ENCODE results near the gene REEP6.

The REEP6 gene

DNA sequence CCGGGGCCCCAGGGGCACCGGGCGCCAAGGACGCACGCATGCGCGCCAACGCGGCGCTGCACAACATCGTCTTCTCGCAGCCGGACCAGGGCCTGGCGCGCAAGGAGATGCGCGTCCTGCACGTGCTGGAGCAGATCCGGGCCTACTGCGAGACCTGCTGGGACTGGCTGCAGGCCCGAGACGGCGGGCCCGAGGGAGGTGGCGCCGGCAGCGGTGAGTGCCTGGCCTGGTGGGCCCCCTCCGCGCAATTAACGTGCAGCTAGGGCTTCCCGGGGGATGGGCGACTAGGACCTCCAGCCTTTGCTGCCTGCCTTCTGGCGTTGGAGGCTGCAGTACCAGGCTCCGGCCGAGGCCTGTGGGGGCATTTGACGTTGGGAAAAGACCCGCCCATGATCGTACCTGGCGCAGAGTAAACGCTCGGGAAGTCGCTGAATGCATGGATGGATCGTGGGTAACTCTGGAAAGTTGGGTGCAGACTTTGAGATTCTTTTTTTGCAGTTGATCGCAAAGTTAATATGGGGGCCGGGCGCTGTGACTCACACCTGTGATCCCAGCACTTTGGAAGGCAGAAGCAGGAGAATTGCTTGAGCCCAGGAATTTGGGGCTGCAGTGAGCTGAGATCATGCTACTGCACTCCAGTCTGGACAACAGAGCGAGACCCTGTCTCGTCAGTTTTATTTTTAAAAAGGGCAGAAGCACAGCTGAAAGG lies 33.8 kb upstream of the REEP6 start:
- no peak for DNase-seq

- no peak for DNase-seq
These were observed 33.1 kb upstream of the REEP6 start for GRCh38 chr19:1457892-1458291.

DNA sequence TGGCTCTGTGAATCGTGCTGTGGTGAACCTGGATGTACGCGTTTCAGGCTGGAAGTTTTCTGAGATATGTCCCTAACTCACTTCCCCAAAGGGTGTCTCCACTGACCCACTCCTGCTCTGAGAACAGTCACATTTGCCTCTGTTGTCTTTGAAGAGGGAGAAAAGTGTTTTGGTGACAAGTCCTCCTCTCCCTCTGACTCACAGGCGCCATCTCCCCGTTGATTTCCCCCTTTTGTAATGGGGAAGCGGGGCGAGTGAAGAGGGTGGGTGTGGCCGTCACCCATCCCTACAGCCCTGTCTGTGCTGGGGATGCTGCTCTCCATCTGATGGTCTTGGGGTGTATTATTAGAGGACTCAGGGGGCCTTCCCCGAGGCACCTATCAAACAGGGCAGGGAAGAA lies 31.5 kb upstream of the REEP6 start:
- no peak for DNase-seq

GRCh38 chr19:1460033-1460995 lies 30.7 kb upstream of the REEP6 start:
- no peak for DNase-seq

- no peak for DNase-seq
These were observed 29.1 kb upstream of the REEP6 start for GRCh38 chr19:1461862-1462261.

- DNase-seq: no peak
These were observed 25.6 kb upstream of the REEP6 start for GRCh38 chr19:1465191-1466016.

DNA sequence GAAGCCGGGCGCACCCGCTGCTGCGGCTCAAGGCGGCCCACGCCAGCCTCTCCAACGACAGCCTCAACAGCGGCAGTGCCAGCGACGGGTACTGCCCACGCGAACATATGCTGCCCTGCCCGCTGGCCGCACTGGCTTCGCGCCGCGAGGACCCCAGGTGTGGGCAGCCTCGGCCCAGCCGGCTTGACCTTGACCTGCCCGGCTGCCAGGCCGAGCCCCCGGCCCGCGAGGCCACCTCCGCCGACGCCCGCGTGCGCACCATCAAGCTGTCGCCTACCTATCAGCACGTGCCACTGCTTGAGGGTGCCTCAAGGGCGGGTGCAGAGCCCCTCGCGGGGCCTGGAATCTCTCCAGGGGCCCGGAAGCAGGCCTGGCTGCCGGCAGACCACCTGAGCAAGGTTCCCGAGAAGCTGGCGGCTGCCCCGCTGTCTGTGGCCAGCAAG lies 24.9 kb upstream of the REEP6 start:
- no peak for DNase-seq

GRCh38 chr19:1466461-1467214 lies 24.3 kb upstream of the REEP6 start:
- no peak for DNase-seq

GRCh38 chr19:1467215-1467489 lies 23.8 kb upstream of the REEP6 start:
- no peak for DNase-seq

- DNase-seq: no peak
These were observed 23.3 kb upstream of the REEP6 start for GRCh38 chr19:1467490-1468273.

DNA sequence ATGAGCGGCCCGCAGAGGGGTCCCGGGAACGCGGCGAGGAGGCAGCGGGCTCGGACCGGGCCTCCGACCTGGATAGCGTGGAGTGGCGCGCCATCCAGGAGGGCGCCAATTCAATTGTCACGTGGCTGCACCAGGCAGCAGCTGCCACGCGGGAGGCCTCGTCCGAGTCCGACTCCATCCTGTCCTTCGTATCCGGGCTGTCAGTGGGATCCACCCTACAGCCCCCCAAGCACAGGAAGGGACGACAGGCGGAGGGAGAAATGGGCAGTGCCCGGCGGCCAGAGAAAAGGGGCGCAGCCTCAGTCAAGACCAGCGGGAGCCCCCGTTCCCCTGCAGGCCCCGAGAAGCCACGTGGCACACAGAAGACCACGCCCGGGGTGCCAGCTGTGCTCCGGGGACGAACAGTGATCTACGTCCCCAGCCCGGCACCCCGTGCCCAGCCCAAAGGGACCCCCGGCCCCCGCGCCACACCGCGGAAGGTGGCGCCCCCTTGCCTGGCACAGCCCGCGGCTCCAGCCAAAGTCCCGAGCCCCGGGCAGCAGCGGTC lies 22.6 kb upstream of the REEP6 start:
- DNase-seq: no peak

DNA sequence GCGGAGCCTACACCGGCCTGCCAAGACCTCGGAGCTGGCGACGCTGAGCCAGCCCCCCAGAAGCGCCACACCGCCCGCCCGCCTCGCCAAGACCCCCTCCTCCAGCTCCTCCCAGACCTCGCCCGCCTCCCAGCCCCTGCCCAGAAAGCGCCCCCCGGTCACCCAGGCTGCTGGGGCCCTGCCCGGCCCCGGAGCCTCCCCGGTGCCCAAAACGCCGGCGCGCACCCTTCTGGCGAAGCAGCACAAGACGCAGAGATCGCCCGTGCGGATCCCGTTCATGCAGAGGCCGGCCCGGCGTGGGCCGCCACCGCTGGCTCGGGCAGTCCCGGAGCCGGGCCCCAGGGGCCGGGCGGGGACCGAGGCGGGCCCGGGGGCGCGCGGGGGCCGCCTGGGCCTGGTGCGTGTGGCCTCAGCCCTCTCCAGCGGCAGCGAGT lies 22.1 kb upstream of the REEP6 start:
- no peak for DNase-seq

DNA sequence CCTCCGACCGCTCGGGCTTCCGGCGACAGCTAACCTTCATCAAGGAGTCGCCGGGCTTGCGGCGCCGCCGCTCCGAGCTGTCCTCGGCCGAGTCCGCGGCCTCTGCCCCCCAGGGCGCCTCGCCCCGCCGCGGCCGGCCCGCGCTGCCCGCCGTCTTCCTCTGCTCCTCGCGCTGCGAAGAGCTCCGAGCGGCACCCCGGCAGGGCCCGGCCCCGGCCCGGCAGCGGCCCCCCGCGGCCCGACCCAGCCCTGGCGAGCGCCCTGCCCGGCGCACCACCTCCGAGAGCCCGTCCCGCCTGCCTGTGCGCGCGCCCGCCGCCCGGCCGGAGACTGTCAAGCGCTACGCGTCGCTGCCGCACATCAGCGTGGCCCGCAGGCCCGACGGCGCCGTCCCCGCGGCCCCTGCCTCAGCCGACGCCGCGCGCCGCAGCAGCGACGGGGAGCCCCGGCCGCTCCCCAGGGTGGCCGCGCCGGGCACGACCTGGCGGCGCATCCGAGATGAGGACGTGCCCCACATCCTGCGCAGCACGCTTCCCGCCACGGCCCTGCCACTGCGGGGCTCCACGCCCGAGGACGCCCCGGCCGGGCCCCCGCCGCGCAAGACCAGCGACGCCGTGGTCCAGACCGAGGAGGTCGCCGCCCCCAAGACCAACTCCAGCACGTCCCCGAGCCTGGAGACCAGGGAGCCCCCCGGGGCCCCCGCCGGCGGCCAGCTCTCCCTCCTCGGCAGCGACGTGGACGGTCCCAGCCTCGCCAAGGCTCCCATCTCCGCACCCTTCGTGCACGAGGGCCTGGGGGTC lies 21.5 kb upstream of the REEP6 start:
- no peak for DNase-seq

GRCh38 chr19:1470055-1470304 lies 21.0 kb upstream of the REEP6 start:
- no peak for DNase-seq

GRCh38 chr19:1470305-1471009 lies 20.5 kb upstream of the REEP6 start:
- DNase-seq: no peak

GRCh38 chr19:1471010-1471514 lies 19.9 kb upstream of the REEP6 start:
- no peak for DNase-seq

- DNase-seq: no peak
These were observed 19.3 kb upstream of the REEP6 start for GRCh38 chr19:1471515-1472160.

DNA sequence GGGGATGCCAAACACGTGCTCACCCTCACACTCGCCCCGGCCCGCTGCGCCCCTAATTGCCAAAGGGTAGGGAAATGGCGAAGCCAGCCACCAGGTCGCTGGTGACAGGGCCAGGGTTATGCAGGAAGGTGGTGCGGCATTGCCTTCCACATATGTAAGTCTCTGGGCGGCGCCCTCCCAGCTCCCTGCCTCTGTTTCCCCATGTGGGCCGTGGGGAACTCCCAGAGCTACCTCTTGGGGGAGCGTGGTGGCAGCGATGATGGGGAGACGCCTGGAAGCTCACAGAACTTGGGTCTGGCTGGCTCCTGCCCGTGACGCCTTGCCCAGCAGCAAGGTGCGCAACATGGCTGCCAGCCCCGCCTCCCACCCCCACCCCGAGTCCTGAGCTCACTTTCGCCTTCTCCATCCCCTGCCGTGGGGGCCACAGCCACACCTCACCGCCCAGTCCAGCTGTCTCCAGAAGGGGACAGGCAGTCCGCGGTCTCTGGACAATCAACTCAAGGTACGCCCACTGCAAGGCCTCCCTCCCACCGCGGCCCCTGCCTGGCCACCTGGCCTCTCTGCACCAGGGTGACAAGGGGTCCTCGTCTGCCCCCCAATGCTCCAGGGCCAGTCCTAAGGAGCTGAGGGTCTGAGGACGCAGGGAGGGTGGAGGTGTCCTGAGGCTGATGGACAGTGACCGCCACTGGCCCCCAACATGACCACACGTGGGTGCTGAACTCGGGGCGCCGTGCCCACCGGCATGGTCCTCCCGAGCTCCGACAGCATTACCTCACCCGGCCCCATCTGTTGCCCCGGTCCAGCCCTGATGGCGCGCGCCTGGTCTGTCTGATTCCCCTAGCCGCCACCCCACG lies 18.5 kb upstream of the REEP6 start:
- no peak for DNase-seq

Measured in DMS79 (cell line).